Stimulated activated CD8-positive, alpha-beta memory T cell treated with anti-CD3 and anti-CD28 coated beads, Interleukin-12 subunit alpha, Interleukin-12 subunit beta, amount 100 ng/mL, for 24 hours (primary cell): Measurements from ENCODE around the gene OCA2.

Experiments
- DNase-seq: peaks from one replicate; pipeline ENCODE4 v3.0.0-alpha.2; 2020; ENCODE audit errors: extremely low read depth

The OCA2 gene

DNA sequence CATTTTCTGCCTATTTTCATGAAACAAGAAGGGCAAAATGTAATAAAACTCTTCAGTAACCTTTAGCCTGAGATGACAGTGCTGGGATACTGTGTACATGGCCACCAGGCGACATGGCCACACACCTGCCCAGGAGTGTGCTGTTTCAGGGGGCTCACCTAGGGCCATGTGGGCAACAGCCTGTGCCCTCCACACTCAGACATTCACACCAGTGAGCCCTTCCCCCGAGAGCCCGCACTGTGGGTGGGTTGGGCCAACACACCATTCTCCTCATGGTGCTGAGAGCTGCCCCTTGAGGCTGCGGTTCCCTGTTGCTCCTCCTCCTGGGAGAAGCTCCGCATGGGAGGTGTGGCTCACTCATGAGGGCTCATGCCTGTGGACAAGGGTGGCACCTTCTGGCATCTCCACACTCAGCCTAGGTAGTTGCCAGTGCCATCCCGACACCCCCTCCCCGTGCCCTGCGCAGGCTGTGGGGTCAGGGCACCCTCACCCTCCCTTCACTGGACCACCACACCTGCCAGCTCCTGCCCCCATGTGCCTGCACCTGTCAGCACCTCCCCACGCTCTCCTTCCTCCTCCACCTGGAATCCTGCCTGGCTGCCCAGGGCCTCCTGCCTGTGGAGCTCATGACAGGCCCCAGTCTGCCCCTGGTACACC, 19.7 kb downstream of the OCA2 start:
- no peak for DNase-seq

DNA sequence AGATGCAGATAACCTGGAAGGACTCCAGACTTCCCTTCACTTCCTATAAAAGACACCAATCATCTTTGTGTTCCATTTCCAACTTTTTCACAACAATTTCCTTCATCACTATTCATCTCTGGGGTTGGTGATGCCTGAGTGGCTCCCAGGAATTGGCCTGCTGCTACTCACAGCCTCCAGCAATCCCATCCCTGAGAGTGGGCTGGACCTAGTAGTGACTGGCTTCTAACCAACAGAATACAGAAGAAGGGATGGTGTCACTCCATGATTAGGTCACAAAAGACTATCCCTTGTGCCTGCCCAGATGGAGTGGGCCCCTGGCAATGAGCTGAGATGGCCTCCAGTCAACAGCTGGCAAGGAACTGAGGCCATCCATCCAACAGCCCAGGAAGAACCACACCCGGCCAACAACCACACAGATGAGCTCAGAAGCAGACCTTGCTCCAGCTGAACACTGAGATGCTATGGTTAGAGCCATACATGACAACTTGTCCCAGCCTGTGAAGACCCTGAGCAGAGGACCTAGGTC, 20.9 kb downstream of the OCA2 start:
- no peak for DNase-seq

DNA sequence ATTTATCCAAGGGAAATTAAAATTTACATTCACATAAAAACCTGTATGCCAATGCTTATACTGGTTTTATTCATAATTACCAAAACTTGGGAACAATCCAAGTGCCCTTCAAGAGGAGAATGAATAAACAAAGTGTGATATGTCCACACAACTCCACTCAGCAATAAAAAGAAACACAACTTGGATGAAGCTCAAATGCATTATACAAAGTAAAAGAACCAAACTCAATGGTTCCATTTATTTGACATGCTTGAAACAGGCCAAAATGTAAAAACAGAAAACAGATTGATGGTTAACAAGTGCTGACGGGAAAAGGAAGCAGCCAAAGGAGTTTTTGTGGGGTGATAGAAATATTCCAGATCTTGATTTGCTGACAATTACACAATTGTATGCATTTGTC, 23.5 kb downstream of the OCA2 start:
- DNase-seq = no peak

DNA sequence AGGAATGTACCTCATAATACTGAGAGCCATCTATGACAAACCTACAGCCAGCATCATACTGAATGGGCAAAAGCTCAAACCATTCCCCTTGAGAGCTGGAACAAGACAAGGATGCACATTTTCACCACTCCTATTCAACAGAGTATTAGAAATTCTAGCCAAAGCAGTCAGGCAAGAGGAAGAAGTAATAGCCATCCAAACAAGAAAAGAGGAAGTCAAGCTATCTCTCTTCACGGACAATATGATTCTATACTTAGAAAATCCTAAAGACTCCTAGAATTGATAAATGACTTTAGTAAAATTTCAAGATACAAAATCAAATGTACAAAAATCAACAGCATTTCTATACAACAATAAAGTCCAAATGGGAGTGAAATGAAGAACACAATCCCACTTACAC, 30.2 kb downstream of the OCA2 start:
- no peak for DNase-seq

DNA sequence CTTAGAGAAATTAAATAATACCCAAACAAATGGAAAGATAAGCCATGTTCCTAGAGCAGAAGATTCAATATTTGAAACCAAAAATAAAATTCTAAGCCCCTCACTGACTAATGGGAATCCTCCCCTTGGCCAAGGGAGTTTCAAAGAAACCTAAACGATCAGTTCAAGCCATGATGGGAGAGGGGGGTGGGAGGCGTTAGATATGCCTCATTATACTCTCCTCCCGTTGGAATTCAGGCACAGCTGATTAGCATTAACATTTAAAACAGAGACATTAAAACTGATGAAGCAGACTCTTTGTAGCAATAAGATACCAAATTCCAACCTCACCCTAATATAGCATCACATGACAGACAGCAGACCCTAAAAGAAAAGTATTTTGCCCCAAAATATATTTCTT, 32.9 kb downstream of the OCA2 start:
- no peak for DNase-seq

DNA sequence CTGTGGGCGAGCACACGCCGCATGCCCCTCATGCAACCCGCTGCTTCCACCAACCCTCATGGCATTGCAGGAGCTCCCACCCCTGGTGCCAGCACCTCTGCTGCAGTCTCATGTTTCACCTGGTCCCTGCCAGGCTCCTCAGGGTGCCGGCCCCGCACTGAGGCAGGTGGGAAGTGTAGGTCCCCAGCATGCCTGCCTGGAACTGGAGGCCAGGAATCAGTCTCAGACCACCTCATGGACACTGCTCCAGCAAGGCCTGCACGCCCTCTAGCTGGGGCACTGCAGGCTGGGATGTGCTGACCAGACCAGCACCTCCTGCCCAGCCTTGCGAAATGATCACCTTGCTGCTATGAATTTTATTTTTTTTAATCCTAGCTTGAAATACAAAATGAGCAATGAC, 39.1 kb downstream of the OCA2 start:
- no peak for DNase-seq

DNA sequence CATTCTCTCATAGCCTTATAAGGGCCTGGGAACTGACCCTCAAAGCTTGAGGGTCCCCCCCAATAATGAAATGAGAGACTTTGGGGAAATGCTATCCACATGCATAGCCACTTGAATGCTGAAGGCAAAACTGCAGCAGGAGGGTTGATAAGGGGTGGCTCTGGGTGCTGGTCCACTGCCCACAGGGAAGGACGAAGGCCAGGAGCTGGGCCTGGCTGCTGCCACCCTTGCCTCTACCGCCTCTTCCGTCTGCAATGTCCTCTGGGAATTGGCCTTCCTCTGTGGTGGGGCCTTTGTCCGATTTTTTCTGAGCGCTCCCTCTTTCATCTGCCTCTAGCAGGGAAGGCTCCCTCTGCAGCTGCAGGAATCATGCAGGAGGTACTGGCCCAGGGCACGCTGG, 41.0 kb downstream of the OCA2 start:
- no peak for DNase-seq

DNA sequence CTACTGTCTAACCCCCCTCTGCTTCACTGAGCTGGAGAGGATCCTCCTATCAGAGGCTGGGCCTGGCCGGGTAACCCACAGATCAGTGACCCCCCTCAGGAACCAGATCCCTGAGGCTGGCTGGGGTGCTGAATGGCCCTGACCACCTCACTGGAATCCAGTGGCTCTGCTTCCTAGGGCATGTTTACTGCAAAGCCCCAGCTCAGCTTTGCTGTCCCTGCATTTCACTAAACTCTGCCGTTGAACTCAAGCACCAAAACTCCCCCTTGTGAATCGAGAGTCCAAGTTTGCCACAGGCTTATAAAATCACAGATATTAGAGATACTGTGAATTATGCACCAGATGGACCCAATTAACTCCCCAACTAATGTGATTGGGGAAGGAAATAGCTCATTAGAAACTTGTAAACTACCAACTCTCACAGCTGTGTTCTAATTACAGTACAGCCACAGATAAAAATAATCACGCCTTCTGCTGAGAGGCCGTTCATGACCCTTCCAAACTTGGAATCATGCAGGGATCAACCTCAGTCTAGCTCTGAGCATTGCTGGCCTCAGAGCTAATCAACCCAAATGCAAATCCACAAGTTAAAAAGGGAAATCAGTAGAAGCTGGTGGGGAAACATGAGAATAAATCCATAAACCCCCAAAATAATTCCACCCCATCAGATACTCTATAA, 47.0 kb downstream of the OCA2 start:
- no peak for DNase-seq

DNA sequence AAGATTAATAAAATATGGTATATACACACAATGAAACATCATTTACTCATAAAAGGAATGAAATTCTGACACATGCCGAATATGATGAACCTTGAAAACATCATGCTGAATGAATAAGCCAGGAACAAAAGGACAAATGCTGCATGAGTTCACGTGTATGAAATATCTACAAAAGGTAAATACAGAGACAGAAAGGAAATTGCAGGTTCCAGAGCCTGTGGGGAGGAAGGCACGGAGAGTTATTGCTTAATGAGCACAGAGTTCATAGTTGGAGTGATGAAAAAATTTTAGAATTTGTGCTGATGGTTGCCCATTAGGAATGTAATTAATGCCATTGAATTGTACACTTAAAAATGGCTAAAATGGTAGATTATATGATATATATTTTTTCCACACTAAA, 49.5 kb downstream of the OCA2 start:
- DNase-seq = no peak

DNA sequence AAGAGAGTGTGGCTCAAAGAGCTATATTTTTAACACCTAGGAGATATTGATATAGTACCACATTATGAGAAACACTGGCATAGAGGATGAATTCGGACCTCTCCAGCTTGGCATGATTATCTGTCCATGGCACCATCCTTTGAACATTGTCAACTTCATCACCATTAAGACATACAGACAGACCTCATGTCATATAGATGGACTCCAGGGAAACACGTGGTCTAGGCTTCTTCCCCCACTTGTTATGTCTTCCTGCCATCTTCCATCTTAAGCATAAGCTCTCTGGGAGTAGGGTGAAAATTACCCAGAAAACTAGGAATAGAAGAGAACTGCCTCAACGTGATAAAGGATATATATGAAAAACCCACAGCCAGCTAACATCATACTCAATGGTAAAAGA, 51.8 kb downstream of the OCA2 start:
- no peak for DNase-seq

DNA sequence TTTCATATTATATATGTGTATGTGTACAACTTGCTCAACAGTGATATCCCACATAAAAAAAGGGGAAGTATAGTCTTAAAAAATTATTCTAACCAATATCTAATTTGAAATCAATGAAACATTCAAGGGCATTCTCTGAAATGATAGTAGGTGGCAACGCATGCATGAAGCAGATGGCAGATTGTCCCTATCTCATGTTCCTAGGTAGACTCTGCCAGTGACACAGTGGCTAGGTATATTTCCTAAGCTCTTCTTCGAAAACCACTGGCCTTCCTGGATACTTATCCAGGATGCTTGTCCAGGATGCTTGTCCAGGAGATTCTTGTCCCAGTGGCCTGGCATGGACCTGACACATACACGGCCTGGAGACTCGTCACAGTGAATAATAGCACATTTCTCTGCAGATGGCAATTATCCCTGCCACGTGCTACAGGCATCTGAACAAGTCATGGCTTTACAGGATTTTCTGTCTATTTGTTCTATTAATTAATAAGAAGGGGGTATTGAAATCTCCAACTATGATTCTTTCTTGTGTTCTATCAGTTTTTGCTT, 54.9 kb downstream of the OCA2 start:
- DNase-seq = no peak

DNA sequence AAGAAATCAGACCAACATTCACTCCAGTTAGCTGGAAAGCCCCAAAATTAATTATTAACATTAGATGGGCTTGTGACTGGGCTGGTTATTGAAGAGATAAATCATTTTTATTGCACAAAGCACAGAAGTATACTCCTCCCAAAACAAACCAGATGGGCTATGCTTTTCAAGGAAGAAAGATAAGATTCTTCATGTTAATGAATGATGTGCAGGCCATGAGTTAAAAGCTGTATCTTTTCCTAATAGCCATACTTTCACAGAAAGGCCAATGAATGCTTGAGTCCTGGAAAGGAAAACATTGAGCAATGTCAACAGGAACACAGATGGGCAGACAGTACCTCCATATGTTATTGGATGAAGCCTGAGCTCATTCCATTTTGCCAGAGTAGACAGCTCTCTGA, 55.4 kb downstream of the OCA2 start:
- DNase-seq = no peak

DNA sequence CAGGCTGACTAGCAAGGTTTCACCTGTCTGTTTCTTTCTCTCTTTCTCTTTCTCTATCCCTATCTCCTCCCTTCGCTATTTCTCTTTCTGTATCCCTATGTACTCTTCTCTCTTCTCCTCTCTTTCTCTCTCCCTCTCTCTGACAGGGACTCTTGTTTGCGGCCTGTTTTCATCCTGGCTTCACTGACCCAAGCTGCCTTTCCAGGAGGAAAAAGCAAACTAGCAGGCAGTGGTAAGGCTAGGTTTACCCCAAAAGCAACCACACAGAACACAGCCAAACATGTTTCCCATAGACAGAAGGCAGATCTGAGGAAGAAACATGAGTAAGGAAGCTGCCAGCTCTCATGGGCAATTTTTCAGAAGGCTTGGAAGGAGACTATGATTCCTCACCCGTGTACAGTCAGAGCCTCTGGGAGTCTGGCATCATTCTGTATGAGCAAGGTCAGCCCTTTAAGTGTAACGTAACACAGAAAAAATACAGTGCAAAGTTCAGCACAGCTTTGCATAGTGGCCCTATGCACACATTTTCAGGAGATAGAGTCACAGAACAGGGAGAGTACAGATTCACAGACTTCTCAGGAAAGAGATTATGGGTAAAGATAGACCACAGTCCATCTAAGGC, 61.0 kb downstream of the OCA2 start:
- DNase-seq = no peak

DNA sequence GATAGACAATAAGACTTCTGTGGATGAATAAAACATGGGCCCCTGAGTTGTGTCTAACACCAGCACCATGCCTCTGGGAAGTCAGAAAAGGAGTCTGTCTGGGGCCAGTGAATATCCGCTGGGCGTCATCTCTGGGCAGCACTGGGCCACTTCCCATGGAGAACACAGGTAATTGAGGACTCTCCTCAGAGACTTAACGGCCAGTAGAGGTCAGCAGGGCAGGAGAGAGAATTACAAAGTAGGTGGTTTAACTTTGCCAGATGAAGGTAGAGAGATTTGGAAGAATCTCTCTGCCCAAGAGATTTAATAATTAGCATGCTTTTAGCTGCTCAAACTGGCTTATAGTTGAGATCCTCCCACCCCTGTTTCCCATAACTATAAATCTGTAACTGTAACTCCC, 65.7 kb downstream of the OCA2 start:
- no peak for DNase-seq

DNA sequence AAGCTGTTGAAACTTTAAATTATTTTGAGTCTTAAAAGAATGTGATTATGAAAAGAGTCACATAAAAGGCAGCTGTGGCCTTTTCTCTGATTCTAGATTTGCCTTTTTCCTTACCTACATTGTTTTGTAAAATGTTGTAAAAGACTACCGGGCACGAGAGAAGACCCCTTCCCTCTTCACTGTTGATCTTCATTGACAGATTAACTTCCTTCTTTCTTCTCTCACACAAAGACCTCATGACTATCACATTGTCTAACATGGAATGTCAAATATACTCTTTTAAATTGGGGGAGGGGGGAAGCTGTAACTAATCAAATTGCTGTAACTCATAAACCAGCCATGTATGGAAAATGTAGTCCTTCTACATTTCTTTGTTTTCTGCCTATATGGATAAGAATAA, 68.3 kb downstream of the OCA2 start:
- DNase-seq = no peak

DNA sequence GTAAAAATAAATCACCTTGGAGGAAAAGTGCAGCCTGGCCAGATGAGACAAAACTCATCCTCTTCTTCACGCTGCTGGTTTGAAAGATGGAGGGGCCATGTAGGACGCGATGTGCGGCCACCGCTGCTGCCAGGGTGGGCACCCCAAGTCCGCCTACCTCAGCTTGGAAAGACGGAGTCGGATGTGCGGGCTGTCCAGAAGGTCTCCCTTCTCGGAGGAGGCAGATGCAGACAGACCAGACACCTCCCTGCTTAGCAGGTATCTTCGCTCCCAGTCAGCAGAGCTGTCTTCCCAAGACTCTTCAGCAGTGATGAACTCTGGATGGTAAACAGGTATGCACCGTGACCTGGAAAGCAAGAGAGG, 71.4 kb downstream of the OCA2 start:
- no peak for DNase-seq

DNA sequence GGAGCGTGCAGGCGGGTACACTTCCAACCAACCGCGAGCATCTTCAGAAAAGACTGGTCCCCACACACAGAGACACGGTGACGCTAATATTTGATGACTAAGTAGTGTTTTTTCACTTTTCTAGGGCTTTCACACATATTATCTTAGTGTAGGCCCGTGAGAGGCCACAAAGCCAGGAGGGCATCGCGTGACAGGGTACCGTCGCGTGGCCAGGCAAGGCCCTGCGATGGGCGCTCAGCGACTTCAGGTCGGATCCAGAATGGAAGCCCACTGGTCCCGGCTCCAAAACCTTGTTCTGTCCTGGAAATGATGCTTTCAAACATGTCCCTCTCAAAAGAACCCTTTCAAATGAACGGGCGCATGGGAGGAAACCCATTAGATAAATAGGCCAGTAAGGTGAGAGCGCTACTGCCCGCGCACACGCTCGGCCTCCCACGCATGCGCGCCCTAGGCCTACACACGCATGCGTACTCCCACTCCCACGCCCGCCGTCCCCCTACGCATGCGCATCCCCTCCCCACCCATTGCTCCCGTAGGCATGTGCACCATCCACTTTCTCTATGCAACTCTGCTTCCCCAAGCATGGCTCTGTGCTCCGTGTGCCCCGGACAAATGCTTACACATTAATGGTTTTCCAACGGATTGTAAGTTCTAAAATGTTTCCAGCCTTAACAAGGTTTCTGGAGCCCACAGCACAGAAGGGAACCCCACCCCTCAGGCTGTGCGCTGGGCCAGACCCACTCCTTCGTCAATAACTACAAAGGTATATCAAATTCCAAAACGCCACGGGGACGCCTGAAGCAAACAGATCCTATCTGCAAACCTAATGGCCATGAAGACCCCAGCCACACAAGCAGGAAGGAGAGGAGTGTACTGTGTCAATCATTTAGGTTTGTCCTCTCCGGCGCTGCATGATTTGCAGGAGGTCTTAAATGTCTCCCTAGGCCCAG, 72.1 kb downstream of the OCA2 start:
- no peak for DNase-seq

DNA sequence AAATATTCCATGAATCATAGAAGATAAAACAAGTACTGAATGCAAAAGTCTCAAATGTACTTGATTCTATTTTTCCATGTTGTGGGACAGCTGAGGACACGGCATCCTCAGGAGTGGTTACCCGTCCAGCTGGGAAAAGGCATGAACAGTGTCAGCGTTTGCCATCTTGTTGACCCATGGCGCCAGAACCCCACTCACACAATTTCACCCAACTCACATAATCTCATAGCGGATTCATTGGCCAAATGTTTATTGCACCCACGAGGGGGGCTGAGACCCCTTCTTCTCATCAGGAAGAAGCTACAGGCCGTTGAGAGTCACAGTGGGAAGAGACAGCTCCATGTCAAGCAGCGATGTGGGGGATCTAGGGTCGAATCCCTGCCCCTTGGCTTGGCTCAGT, 72.9 kb downstream of the OCA2 start:
- DNase-seq = no peak

DNA sequence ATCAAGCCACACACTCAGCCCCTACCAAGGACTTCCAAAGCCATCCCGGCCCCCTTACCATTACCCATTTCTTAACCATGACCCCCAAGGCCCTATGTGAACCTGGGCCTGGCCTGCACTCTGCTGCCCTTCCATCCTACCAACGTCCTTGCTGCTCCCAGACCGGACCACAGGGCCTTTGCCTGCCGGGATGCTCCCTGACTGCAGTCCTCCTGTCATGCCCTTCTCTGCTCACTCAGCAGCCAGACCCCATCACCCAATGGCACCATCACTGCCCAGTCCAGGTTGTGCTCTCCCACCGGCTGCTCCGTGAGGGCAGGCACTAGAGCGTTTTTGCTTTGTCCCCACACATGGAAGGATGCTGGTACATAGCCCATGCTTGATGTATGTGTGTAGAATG, 73.7 kb downstream of the OCA2 start:
- no peak for DNase-seq

DNA sequence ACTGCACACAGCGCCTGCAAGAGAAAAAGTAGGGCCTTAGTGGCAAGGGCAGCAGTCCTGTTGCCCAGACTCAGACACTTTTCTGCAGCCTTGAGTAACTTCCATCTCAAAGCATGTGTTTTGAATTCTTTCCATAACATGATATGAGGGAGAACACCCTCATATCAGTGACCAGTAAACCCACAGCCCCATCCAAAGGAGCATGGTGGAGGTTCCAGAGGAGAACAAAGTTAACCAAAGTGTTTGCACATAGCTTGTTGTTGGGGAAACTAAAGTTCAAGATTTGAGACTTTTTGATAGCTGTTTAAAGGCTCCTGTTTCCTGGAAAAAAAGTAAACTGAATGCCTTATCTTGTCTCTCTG, 74.2 kb downstream of the OCA2 start:
- DNase-seq = no peak

DNA sequence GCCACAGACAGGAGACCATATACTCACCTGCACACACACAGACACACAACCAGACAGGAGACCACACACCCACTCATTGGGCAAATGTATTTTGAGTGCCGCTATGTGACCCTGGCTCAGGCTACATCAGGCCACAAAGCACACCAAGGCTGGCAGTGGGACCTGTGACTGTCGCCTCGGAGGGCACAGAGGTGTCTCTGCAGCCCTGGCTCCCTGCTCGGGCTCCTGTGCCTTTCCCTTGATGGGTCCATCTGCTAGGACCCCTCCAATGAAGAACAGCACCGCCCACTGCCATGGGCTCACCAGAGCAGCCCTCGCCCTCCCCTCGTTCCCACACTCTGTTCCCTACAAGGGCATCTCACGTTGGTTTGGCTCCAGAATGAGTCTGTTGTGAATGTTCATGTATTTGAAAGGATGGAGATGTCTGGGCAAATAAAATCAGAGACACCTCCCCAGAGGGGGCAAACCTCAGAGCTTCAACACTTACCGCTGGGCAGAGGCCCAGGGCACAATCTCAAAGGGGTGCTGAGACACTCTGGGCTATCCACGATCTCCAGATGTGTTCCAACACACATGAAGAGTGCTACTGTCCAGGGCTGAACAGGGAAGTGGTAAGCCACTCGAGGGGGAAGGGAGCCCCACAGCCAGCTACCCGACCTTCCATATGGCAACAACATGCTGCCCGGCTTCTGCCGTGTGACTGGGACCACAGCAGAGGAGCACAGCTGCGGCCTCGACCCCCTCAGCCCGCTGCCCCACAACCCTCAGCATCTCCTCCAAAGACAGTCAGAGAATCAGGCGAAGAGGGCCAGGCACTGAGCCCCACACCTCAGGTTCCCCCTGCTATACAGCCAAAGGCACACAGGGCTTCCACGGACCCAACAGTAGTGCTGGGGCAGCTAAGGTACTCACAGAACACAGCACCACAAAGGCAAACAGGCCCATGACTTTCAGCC, 74.9 kb downstream of the OCA2 start:
- DNase-seq = no peak
